ENCODE measurements around the gene ANXA5.

DNA sequence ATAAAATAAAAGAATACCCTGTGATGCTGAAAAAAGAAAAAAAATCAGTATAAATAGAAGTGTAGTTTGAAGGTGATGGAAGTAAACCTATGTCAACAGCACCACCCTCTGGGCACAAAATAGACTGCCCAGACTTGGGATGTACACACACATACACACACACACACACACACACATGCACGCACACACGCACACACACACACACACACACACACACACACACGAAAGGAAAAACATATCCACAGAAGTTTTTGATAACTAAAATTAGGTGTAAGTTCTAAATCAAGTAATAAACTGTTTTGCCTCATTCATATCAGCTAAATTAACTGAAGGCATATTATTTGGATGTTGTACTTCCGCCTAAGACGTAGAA, 40.5 kb downstream of the ANXA5 start:
- TF ChIP-seq, protein P1, sequence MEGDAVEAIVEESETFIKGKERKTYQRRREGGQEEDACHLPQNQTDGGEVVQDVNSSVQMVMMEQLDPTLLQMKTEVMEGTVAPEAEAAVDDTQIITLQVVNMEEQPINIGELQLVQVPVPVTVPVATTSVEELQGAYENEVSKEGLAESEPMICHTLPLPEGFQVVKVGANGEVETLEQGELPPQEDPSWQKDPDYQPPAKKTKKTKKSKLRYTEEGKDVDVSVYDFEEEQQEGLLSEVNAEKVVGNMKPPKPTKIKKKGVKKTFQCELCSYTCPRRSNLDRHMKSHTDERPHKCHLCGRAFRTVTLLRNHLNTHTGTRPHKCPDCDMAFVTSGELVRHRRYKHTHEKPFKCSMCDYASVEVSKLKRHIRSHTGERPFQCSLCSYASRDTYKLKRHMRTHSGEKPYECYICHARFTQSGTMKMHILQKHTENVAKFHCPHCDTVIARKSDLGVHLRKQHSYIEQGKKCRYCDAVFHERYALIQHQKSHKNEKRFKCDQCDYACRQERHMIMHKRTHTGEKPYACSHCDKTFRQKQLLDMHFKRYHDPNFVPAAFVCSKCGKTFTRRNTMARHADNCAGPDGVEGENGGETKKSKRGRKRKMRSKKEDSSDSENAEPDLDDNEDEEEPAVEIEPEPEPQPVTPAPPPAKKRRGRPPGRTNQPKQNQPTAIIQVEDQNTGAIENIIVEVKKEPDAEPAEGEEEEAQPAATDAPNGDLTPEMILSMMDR (IDR thresholded peaks at IDR 0.05 in 4 of 5, conservative IDR thresholded peaks at IDR 0.05 in 1 of 5) = peak in 1 of 5 experiments; percentile 29
- no peak for TF ChIP-seq POLR2A (IDR thresholded peaks at IDR 0.05)
